ENCODE measurements around the gene MED13L.
A peak's percentile ranks its signal among the peaks of the same experiment; 100 is the strongest.
"Not testable (repeated sequence)": the region's sequence is repeated elsewhere in the genome, so short reads cannot be mapped to it uniquely, and the experiment has no call there.

Gene MED13L

DNA sequence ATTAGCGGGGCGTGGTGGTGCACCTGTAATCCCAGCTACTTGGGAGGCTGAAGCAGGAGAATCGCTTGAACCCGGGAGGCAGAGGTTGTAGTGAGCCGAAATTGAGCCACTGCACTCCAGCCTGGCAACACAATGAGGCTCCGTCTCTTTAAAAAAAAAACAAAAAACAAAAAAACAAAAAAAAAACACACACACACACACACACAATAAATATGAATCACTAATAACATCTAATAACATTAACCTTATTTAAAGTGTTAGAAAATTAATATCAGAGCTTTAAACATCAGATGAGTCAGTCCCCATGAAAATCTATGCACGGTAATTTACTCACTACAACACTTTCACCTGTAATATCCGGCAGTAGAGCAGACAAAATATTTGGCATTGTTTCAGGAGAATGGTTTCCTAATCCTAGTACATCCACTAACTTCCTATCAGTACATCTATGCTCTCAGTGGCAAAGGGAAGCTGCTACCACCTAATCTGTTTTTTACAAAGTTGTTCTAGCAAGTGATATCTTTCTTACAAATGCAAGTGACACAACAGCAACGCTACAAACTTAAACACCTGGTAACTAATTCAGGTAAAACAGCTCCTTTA, 36.2 kb downstream of the MED13L start:
- TF ChIP-seq, protein P1, sequence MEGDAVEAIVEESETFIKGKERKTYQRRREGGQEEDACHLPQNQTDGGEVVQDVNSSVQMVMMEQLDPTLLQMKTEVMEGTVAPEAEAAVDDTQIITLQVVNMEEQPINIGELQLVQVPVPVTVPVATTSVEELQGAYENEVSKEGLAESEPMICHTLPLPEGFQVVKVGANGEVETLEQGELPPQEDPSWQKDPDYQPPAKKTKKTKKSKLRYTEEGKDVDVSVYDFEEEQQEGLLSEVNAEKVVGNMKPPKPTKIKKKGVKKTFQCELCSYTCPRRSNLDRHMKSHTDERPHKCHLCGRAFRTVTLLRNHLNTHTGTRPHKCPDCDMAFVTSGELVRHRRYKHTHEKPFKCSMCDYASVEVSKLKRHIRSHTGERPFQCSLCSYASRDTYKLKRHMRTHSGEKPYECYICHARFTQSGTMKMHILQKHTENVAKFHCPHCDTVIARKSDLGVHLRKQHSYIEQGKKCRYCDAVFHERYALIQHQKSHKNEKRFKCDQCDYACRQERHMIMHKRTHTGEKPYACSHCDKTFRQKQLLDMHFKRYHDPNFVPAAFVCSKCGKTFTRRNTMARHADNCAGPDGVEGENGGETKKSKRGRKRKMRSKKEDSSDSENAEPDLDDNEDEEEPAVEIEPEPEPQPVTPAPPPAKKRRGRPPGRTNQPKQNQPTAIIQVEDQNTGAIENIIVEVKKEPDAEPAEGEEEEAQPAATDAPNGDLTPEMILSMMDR (IDR thresholded peaks at IDR 0.05; ENCODE audit: low read length, missing control alignments) = no peak
- no peak overlapping the region for H3K4me3 ChIP-seq (replicated peaks; ENCODE audit: low read depth, low read length)
- peak; percentile 28 for DNase-seq (ENCODE audit: low read depth)

DNA sequence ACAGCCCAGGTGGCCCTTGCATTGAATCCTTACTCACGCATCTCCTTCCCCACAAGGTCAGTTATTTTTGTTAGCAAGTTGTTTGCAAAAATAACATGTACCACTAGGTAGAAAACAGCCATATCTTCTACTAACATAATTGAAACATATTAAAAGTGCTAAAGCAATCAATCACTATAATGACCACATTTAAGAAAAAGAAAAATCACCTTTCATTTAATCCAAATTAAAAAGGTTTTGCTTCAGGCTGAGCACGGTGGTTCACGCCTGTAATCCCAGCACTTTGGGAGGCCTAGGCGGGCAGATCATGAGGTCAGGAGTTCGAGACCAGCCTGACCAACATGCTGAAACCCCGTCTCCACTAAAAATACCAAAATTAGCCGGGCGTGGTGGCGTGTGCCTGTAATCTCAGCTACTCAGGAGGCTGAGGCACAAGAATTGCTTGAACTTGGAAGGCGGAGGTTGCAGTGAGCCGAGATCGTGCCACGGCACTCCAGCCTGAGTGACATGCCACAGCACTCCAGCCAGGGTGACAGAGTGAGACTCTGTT, 38.8 kb downstream of the MED13L start:
- DNase-seq (ENCODE audit: low read depth); H3K4me3 ChIP-seq (replicated peaks; ENCODE audit: low read depth, low read length): not testable (repeated sequence)

- TF ChIP-seq, protein P1 (IDR thresholded peaks at IDR 0.05; ENCODE audit: low read length, missing control alignments) = no peak
- DNase-seq (ENCODE audit: low read depth) = no peak
- no peak overlapping the region for H3K4me3 ChIP-seq (replicated peaks; ENCODE audit: low read depth, low read length)
These were observed 39.3 kb downstream of the MED13L start for GRCh38 chr12:116238149-116238548.

DNA sequence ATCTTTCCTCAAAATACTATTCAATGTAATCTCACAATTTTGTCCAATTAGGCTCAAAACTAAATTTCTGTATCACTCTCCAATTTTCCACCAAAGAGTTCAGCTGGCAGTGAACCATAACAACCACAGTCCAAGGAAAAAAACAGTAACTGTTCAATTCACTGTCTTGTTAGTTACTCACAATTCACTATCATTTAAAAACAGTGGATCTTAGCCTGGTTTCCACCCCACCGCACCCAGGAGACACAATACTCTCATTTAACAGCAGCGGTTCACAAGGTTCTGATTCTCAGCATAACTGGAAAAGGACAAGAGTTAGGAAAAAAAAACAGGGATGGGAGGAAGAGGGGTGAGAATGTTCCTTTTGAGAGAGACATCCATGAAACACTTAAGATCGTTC, 40.5 kb downstream of the MED13L start:
- DNase-seq (ENCODE audit: low read depth) = no peak
- TF ChIP-seq, protein P1 (IDR thresholded peaks at IDR 0.05; ENCODE audit: low read length, missing control alignments) = no peak
- no peak overlapping the region for H3K4me3 ChIP-seq (replicated peaks; ENCODE audit: low read depth, low read length)

DNA sequence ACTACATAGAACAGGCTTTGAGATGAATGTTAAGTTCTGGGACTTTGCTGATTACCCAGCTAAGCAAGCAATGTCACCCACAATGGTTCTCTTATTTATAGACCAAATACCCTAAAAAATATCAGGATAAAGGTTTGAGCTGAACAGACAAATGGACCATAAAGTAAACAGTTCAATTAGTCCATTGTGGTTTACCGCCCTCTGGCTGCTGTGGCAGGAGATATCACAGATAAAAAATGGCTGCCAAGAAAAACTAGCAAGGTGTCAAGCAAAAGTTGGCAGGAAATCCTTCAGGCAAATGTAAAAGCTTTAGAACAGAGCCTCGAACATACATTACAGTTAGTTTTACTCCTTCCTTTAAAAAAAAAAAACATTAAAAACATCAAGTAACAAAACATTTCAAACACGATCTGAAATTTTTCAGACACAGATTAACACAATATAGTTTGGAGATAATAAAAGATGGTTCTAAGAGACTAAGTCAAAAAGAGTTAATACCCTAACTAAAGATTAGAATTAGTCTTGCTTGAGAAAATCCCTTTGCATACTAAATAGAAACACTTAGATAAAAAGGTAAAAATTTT, 41.3 kb downstream of the MED13L start:
- TF ChIP-seq, protein P1 (IDR thresholded peaks at IDR 0.05; ENCODE audit: low read length, missing control alignments) = peak; percentile 81
- no peak overlapping the region for H3K4me3 ChIP-seq (replicated peaks; ENCODE audit: low read depth, low read length)
- DNase-seq (ENCODE audit: low read depth) = peak; percentile 71

DNA sequence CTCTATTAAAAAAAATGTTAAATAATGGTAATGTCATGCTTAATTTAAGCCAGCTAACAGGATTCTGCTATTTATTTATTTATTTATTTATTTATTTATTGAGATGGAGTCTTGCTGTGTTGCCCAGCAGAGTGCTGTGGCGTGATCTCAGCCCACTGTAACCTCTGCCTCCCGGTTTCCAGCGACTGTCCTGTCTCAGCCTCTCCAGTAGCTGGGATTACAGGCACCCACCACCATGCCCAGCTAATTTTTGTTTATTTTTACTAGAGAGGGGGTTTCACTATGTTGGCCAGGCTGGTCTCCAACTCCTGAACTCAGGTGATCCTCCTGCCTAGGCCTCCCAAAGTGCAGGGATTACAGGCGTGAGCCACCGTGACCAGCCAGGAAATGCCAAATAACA, 43.3 kb downstream of the MED13L start:
- not testable (repeated sequence) for DNase-seq (ENCODE audit: low read depth); H3K4me3 ChIP-seq (replicated peaks; ENCODE audit: low read depth, low read length)

- TF ChIP-seq, protein P1 (IDR thresholded peaks at IDR 0.05; ENCODE audit: low read length, missing control alignments) = no peak
- DNase-seq (ENCODE audit: low read depth) = no peak
- no peak overlapping the region for H3K4me3 ChIP-seq (replicated peaks; ENCODE audit: low read depth, low read length)
These were observed 43.8 kb downstream of the MED13L start for GRCh38 chr12:116233669-116234068.

- TF ChIP-seq, protein P1 (IDR thresholded peaks at IDR 0.05; ENCODE audit: low read length, missing control alignments) = no peak
- no peak overlapping the region for H3K4me3 ChIP-seq (replicated peaks; ENCODE audit: low read depth, low read length)
- DNase-seq (ENCODE audit: low read depth) = no peak
These were observed 49.7 kb downstream of the MED13L start for GRCh38 chr12:116227811-116228210.
